OCI-LY7 (cell line): ENCODE results near the gene TOR1A.

Experiments used
- EZH2phosphoT487 ChIP-seq: fragments of 200-600 bp; sonication (generic); IDR thresholded peaks from 2 replicates; pipeline ENCODE4 v1.6.1; 2018; ENCODE audit warnings: low read depth, borderline replicate concordance, mild to moderate bottlenecking, mixed run types, antibody characterized with exemption, low read length, moderate library complexity, mixed read lengths
- TF ChIP-seq, protein P1 (sequence below): fragments of 200-600 bp; sonication (generic); conservative IDR thresholded peaks from 2 replicates; pipeline ENCODE4 v1.5.1; 2014; ENCODE audit warnings: mild to moderate bottlenecking, antibody characterized with exemption, low read length, moderate library complexity, mixed read lengths

DNA sequence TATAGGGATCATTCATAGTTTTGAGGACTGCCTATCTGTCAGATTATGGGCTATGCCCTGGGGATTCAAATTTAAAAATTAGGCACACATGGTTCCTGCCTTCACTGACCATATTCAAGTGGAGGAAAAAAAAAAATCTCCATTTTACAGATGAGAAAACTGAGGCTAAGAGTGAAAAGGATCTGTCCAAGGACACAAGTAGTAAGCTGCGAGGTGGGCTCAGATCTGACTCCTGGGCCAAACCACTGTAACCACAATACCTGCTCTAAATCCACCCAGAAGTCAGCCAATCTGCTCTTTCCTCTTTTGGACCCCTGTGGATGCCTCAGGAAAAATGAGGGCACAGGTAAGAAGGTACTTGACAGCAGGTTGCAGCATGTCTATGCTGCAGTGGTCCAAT, 2.8 kb upstream of the TOR1A start:
- TF ChIP-seq, protein P1, sequence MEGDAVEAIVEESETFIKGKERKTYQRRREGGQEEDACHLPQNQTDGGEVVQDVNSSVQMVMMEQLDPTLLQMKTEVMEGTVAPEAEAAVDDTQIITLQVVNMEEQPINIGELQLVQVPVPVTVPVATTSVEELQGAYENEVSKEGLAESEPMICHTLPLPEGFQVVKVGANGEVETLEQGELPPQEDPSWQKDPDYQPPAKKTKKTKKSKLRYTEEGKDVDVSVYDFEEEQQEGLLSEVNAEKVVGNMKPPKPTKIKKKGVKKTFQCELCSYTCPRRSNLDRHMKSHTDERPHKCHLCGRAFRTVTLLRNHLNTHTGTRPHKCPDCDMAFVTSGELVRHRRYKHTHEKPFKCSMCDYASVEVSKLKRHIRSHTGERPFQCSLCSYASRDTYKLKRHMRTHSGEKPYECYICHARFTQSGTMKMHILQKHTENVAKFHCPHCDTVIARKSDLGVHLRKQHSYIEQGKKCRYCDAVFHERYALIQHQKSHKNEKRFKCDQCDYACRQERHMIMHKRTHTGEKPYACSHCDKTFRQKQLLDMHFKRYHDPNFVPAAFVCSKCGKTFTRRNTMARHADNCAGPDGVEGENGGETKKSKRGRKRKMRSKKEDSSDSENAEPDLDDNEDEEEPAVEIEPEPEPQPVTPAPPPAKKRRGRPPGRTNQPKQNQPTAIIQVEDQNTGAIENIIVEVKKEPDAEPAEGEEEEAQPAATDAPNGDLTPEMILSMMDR = no peak
- TF ChIP-seq EZH2phosphoT487 = no peak
